CD1c-positive myeloid dendritic cell (primary cell): ENCODE data around the gene SP8.

Source experiments
- DNase-seq: peaks from one replicate; pipeline ENCODE4 v3.0.0-alpha.2; 2016; ENCODE audit errors: extremely low spot score

The SP8 gene

GRCh38 chr7:20794676-20795075 lies 8.0 kb upstream of the SP8 start:
- DNase-seq = no peak

GRCh38 chr7:20793694-20794394 lies 7.2 kb upstream of the SP8 start:
- no peak for DNase-seq

GRCh38 chr7:20793248-20793647 lies 6.6 kb upstream of the SP8 start:
- DNase-seq = no peak

- no peak for DNase-seq
These were observed 5.1 kb upstream of the SP8 start for GRCh38 chr7:20791538-20792434.

GRCh38 chr7:20790375-20790774 lies 3.7 kb upstream of the SP8 start:
- no peak for DNase-seq

GRCh38 chr7:20788420-20788990 lies 1.8 kb upstream of the SP8 start:
- DNase-seq = no peak

GRCh38 chr7:20787660-20788419 lies 1.2 kb upstream of the SP8 start:
- DNase-seq = no peak

- no peak for DNase-seq
These were observed 286 bp downstream of the SP8 start for GRCh38 chr7:20786421-20786778.

GRCh38 chr7:20786049-20786412 lies 655 bp downstream of the SP8 start:
- no peak for DNase-seq

GRCh38 chr7:20785157-20786048 lies 1.3 kb downstream of the SP8 start:
- DNase-seq = no peak

GRCh38 chr7:20784388-20785156 lies 2.1 kb downstream of the SP8 start:
- no peak for DNase-seq

GRCh38 chr7:20783700-20784387 lies 2.8 kb downstream of the SP8 start:
- DNase-seq = peak; percentile 33

- no peak for DNase-seq
These were observed 3.5 kb downstream of the SP8 start for GRCh38 chr7:20783125-20783699.

- DNase-seq = no peak
These were observed 7.6 kb downstream of the SP8 start for GRCh38 chr7:20779041-20779440.

GRCh38 chr7:20778063-20778721 lies 8.5 kb downstream of the SP8 start:
- peak; percentile 46 for DNase-seq

- DNase-seq = no peak
These were observed 9.2 kb downstream of the SP8 start for GRCh38 chr7:20777377-20778062.

GRCh38 chr7:20776942-20777341 lies 9.7 kb downstream of the SP8 start:
- DNase-seq = no peak

GRCh38 chr7:20776214-20776911 lies 10.3 kb downstream of the SP8 start:
- DNase-seq = no peak
